Ovary (tissue), 9 donors: ENCODE measurements around the gene MYH6. TPM values are rescaled to one million over a fixed set of nuclear protein-coding genes. Genes with fewer than 3 reads are reported as not detected.

Experiments used
- DNase-seq, 5 donors: peaks; one replicate each; pipeline ENCODE4 v3.0.0-alpha.2; 2019 to 2020
- H3K27ac ChIP-seq, 2 donors: fragments of 200-600 bp; one replicate each; pipeline versions ENCODE4 v1.5.1 to v1.8.0; 2019 to 2022
- H3K27me3 ChIP-seq: fragments of 200-600 bp; one replicate; pipeline ENCODE4 v1.8.0; 2022
- H3K36me3 ChIP-seq: fragments of 200-600 bp; sonication (generic); one replicate; pipeline ENCODE4 v1.5.1; 2019
- H3K4me1 ChIP-seq: one replicate; pipeline ENCODE4 v1.8.1; 2013; ENCODE audit warnings: mild to moderate bottlenecking, moderate library complexity; ENCODE audit not compliant: insufficient read depth
- H3K4me3 ChIP-seq: fragments of 200-600 bp; sonication (generic); one replicate; pipeline ENCODE4 v1.5.1; 2017
- H3K9me3 ChIP-seq, 2 donors: fragments of 200-600 bp in 1 of 2; sonication (generic) in 1 of 2; one replicate each; pipeline versions ENCODE4 v1.5.1 to v1.8.1; 2013 to 2019; ENCODE audit warnings: mild to moderate bottlenecking in 1 of 2, moderate library complexity in 1 of 2
- CTCF ChIP-seq, 3 donors: fragments of 450-650 bp in 2 of 3; fragments of 200-600 bp in 1 of 3; IDR thresholded peaks; one replicate each; pipeline versions ENCODE4 v1.5.1 to v1.8.0; 2016 to 2022; ENCODE audit warnings: antibody characterized with exemption in 3 of 3, mild to moderate bottlenecking in 1 of 3
- EP300 ChIP-seq: sonication (generic); formaldehyde crosslinking; IDR thresholded peaks from one replicate; pipeline ENCODE4 v1.6.1; 2017; ENCODE audit warnings: antibody characterized with exemption
- POLR2A ChIP-seq: fragments of 450-650 bp; IDR thresholded peaks from one replicate; pipeline ENCODE4 v1.6.1; 2017; ENCODE audit warnings: antibody characterized with exemption, mild to moderate bottlenecking, moderate library complexity
- WGBS, 3 donors: extraction: QIAGEN DNeasy Blood & Tissue Kit in 1 of 3; methylation state at CpG; one replicate each; pipeline versions ENCODE4 v1.1.5 to v1.1.7; 2013 to 2017; 5-methylcytosine and 5-hydroxymethylcytosine counted together
- intact Hi-C, 4 donors: fragments of 100-400 bp; cut with DNase I; formaldehyde crosslinking; loops; one replicate each; pipeline versions ENCODE4 v1.11.0 to v1.15.1; 2022 to 2023
- polyA plus RNA-seq, 2 donors: library from polyadenylated mRNA; stranded (reverse); fragments of 200-250 nt in 1 of 2; fragments of 350-450 nt in 1 of 2; fragmentation: Illumina TruSeq in 1 of 2; extraction: RNeasy Lipid Tissue Mini Kit (QIAGEN cat#74804) in 1 of 2; gene quantifications; one replicate each; pipeline ENCODE4 v1.2.3, GENCODE V29; 2013 to 2014
- total RNA-seq, 7 donors: library from RNA; depleted of rRNA in 2 of 7; stranded (reverse); fragments of >200 nt in 2 of 7; fragmentation: NEBNext Ultra II Directional in 3 of 7; extraction: Animal tissue kit (Norgen Biotek cat#: 25700) in 3 of 7; gene quantifications; one replicate each; pipeline versions ENCODE4 v1.1.0 to v1.2.4, GENCODE V29; 2016 to 2023
- donor health status: DM: no; HTN: no; CAD: no; lungs with moderate emphysema.
- donor health status: DM: no; HTN: no; CAD: no.
- donor health status: Bipolar disorder and iron deficiency.
- donor health status: DM: yes; HTN: yes; CAD: no.
- donor health status: DM: no; HTN: no; CAD: no.
- donor health status: DM: yes; HTN: yes; CAD: no.

MYH6 gene
- total and polyA plus RNA-seq, 9 donors: 0.07 to 1.1 (median 0.50) TPM; not detected in 4

DNA sequence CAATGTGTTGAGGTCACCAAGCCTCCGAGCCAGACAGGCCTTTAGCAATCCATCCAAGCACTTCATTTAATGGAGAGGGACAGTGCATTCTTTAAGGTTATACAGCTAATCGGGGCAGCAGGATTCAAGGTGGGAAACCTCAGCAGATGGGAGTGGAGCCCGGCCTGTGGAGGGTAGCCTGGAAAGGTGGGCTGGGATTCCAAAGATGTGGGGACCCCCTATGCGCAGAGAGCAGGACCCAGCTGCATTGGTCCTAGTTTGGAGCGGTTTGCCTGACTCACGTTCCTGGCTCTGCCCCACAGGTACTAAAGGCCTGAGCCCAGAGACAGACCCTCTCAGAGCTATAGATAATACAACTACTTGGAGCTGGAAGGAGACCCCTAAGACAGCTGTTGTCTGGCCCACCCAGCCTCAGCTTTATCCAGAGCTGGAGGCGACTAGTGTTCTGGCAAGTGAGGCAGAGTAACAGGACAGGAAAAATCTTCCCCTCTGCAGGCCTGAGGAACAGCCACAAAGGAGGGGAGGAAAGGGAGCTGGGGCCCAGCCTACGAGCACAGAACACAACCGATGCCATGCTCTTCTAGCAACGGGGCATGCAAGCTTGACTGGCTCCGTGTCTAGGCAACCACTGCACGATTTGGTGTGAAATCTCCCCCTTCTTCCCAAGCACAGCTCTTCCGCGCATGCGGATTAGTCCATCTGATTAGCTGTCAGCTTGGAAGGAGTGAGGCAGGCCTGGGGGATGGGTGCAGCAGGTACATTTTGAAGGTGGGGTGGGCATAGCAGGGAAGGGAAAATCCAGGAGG is 28.5 kb upstream of the MYH6 start:
- intact Hi-C loops: no loop called here
- no peak for TF ChIP-seq EP300
- TF ChIP-seq POLR2A: no peak
- no peak for TF ChIP-seq CTCF (IDR thresholded peaks at IDR 0.05)
- no peak overlapping the region for H3K4me3 ChIP-seq
- no peaks in the 10 kb centered on the region for H3K4me1 ChIP-seq
- no peak for DNase-seq
- no peaks in the 10 kb centered on the region for H3K9me3 ChIP-seq
- no peak overlapping the region for H3K27ac ChIP-seq
- H3K27me3 ChIP-seq: no peaks in the 10 kb centered on the region
- WGBS, 3 donors: 70 to 79% (median 77%) methylated on average over 15 of the region's 15 CpGs
- no peaks in the 10 kb centered on the region for H3K36me3 ChIP-seq

GRCh38 chr14:23435543-23436326 is 27.7 kb upstream of the MYH6 start, which contains the start of gene MYH7:
Gene MYH7, minus strand, starts transcription at chr14:23435660. Its CDS starts 1,928 bp downstream, at chr14:23433732.
- no peaks in the 10 kb centered on the region for H3K36me3 ChIP-seq
- H3K9me3 ChIP-seq: no peaks in the 10 kb centered on the region
- no peak for TF ChIP-seq EP300
- TF ChIP-seq POLR2A: no peak
- TF ChIP-seq CTCF (IDR thresholded peaks at IDR 0.05): no peak
- no peak within 1 kb of the TSS for H3K4me3 ChIP-seq
- H3K4me1 ChIP-seq: no peaks in the 10 kb centered on the region
- intact Hi-C loops: no loop called here
- 39 to 55% (median 51%) methylated on average over 10 of the region's 10 CpGs for WGBS, 3 donors
- DNase-seq: no peak
- H3K27me3 ChIP-seq: no peaks in the 10 kb centered on the region
- H3K27ac ChIP-seq: no peak within 1 kb of the TSS

DNA sequence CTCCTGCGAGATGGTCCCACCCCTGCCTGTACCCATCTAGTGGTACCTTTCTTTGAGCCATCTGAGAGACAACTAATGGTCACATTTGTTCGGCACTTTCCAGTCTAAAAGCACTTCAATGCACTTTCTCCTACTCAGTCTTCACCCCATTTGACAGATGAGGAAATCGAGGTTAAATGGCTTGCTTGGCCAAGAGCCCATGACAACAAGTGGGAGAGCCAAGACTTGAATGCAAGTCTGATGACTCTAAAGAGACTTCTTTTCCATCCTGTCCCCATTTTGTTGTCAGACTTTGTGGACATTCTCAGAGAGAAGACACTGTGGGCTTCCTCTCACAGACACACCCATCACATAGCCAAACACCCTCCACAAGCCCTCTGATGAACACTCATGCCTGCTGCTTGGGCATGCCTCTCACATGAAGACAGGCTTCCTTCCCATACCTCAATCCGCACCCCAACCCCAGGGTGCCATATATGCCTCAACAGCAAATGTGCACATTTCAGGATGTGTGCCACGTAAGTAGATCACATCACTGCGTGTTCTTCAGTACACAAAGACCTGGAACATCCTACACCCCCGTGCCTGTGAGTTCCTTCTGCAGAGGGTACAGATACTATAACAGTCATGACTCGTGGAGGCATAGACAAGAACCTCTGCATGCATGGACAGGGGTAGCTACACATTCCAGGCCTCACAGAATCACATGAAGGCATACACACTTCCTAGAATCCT is 26.6 kb upstream of the MYH6 start:
- WGBS, 3 donors: 74 to 85% (median 83%) methylated on average over 8 of the region's 8 CpGs
- H3K36me3 ChIP-seq: no peaks in the 10 kb centered on the region
- no peaks in the 10 kb centered on the region for H3K27me3 ChIP-seq
- intact Hi-C loops: no loop called here
- TF ChIP-seq POLR2A (no peak), CTCF (IDR thresholded peaks at IDR 0.05) (no peak)
- no peak for DNase-seq
- H3K9me3 ChIP-seq: no peaks in the 10 kb centered on the region
- H3K4me3 ChIP-seq: no peak overlapping the region
- no peak overlapping the region for H3K27ac ChIP-seq
- H3K4me1 ChIP-seq: no peaks in the 10 kb centered on the region

- DNase-seq: no peak
- Histone ChIP-seq H3K4me3 (no peak overlapping the region), H3K4me1 (no peaks in the 10 kb centered on the region), H3K36me3 (no peaks in the 10 kb centered on the region), H3K9me3 (no peaks in the 10 kb centered on the region), H3K27me3 (no peaks in the 10 kb centered on the region), H3K27ac (no peak overlapping the region)
- intact Hi-C loops: no loop called here
- 74 to 76% (median 75%) methylated on average over 10 of the region's 10 CpGs for WGBS, 3 donors
- no peak for TF ChIP-seq POLR2A
- TF ChIP-seq EP300: no peak
- no peak for TF ChIP-seq CTCF (IDR thresholded peaks at IDR 0.05)
Observed at GRCh38 chr14:23433457-23433856, 25.4 kb upstream of the MYH6 start.
